ENCODE results near the gene CLEC16A. TPM values are rescaled to one million over a fixed set of nuclear protein-coding genes. Genes with fewer than 3 reads are reported as not detected.

CLEC16A gene
- total and polyA plus RNA-seq, 2 experiments from 2014 or later = 9.9 to 24.1 TPM

DNA sequence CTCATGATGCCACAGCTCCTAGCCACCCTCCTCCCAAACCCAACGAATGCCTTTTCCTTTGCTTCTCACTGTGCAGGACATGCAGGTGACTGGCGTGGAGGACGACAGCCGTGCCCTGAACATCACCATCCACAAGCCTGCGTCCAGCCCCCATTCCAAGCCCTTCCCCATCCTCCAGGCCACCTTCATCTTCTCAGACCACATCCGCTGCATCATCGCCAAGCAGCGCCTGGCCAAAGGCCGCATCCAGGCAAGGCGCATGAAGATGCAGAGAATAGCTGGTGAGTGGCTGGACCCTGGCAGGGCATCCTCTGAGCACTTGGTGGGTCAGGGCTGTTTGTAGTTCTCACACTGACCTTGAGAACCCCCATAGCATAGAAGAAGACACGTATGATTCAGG is 179.3 kb downstream of the CLEC16A start:
- H3K27me3 ChIP-seq (ENCODE audit: insufficient read depth) = no peaks in the 10 kb centered on the region
- no peak overlapping the region for H3K4me2 ChIP-seq
- no peak overlapping the region for H3K4me3 ChIP-seq
- Mint-ChIP-seq H3K36me3 (ENCODE audit: low read depth) (no peaks in the 10 kb centered on the region), H3K27me3 (ENCODE audit: insufficient read depth, low read depth, poor library complexity) (peaks cover 5% of the 10 kb centered on the region), H3K9me3 (no peaks in the 10 kb centered on the region), H3K27ac (no peak overlapping the region), H3K4me3 (no peak overlapping the region), H3K4me1 (0 out of 3 replicates have a peak, but pooled peaks cover under 1% of the 10 kb centered on the region)
- no peaks in the 10 kb centered on the region for H3K79me2 ChIP-seq (replicated peaks; ENCODE audit: insufficient read depth)
- ATAC-seq (no peak), DNase-seq (ENCODE audit: low spot score) (no peak)
- no peaks in the 10 kb centered on the region for H3K4me1 ChIP-seq (ENCODE audit: insufficient read depth)
- no peak overlapping the region for H2AFZ ChIP-seq
- no peaks in the 10 kb centered on the region for H3F3A ChIP-seq (replicated peaks; ENCODE audit: low read depth)
- no peak for TF ChIP-seq ZNF331 (CRISPR knock-in tag; IDR thresholded peaks at IDR 0.05; ENCODE audit: low read depth)
- TF ChIP-seq, protein P1, sequence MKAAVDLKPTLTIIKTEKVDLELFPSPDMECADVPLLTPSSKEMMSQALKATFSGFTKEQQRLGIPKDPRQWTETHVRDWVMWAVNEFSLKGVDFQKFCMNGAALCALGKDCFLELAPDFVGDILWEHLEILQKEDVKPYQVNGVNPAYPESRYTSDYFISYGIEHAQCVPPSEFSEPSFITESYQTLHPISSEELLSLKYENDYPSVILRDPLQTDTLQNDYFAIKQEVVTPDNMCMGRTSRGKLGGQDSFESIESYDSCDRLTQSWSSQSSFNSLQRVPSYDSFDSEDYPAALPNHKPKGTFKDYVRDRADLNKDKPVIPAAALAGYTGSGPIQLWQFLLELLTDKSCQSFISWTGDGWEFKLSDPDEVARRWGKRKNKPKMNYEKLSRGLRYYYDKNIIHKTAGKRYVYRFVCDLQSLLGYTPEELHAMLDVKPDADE (IDR thresholded peaks at IDR 0.05) = no peak
- TF ChIP-seq ZNF114 (CRISPR knock-in tag; IDR thresholded peaks at IDR 0.05) = no peak
- H4K20me1 ChIP-seq (replicated peaks; ENCODE audit: insufficient read depth) = no peaks in the 10 kb centered on the region
- H3K27ac ChIP-seq (ENCODE audit: low read depth) = no peak overlapping the region
- no peaks in the 10 kb centered on the region for H3K36me3 ChIP-seq (ENCODE audit: insufficient read depth)
- H3K9me2 ChIP-seq (ENCODE audit: insufficient read depth) = no peaks in the 10 kb centered on the region

DNA sequence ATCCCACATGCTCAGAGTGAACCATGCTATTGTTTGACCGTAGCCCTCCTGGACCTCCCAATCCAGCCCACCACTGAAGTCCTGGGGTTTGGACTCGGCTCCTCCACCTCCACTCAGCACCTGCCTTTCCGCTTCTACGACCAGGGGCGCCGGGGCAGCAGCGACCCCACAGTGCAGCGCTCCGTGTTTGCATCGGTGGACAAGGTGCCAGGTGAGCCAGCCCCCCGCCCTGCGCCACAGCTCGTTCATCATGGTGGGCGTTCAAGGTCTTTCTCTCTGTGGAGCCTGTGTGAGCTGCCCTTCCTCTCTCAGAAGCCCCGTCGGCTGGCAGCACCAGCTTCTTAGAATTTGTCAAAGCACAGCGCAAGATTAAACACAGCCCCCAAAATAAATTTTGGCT is 181.6 kb downstream of the CLEC16A start:
- Histone ChIP-seq H2AFZ (no peak overlapping the region), H3K27ac (ENCODE audit: low read depth) (no peak overlapping the region), H3K4me3 (no peak overlapping the region), H3K9me2 (ENCODE audit: insufficient read depth) (no peaks in the 10 kb centered on the region), H3K79me2 (replicated peaks; ENCODE audit: insufficient read depth) (no peaks in the 10 kb centered on the region), H4K20me1 (replicated peaks; ENCODE audit: insufficient read depth) (no peaks in the 10 kb centered on the region), H3K36me3 (ENCODE audit: insufficient read depth) (no peaks in the 10 kb centered on the region), H3K4me1 (ENCODE audit: insufficient read depth) (no peaks in the 10 kb centered on the region), H3K4me2 (no peak overlapping the region), H3K27me3 (ENCODE audit: insufficient read depth) (no peaks in the 10 kb centered on the region), H3F3A (replicated peaks; ENCODE audit: low read depth) (no peaks in the 10 kb centered on the region)
- Mint-ChIP-seq H3K27ac (no peak overlapping the region), H3K9me3 (no peaks in the 10 kb centered on the region), H3K36me3 (ENCODE audit: low read depth) (no peaks in the 10 kb centered on the region), H3K4me3 (no peak overlapping the region), H3K27me3 (ENCODE audit: insufficient read depth, low read depth, poor library complexity) (peaks cover 5% of the 10 kb centered on the region), H3K4me1 (0 out of 3 replicates have a peak, but pooled peaks cover 3% of the 10 kb centered on the region)
- TF ChIP-seq ZNF331 (CRISPR knock-in tag; IDR thresholded peaks at IDR 0.05; ENCODE audit: low read depth) (no peak), ZNF114 (CRISPR knock-in tag; IDR thresholded peaks at IDR 0.05) (no peak), NANOG (IDR thresholded peaks at IDR 0.05; ENCODE audit: borderline replicate concordance) (no peak), EZH2phosphoT487 (IDR thresholded peaks at IDR 0.05; ENCODE audit: unreplicated experiment) (no peak), JUNB (IDR thresholded peaks at IDR 0.05; ENCODE audit: unreplicated experiment) (no peak), CREB1 (CRISPR knock-in tag; IDR thresholded peaks at IDR 0.05; ENCODE audit: low read depth) (no peak)
- TF ChIP-seq, protein P1 (IDR thresholded peaks at IDR 0.05) = no peak
- TF ChIP-seq, protein P2, sequence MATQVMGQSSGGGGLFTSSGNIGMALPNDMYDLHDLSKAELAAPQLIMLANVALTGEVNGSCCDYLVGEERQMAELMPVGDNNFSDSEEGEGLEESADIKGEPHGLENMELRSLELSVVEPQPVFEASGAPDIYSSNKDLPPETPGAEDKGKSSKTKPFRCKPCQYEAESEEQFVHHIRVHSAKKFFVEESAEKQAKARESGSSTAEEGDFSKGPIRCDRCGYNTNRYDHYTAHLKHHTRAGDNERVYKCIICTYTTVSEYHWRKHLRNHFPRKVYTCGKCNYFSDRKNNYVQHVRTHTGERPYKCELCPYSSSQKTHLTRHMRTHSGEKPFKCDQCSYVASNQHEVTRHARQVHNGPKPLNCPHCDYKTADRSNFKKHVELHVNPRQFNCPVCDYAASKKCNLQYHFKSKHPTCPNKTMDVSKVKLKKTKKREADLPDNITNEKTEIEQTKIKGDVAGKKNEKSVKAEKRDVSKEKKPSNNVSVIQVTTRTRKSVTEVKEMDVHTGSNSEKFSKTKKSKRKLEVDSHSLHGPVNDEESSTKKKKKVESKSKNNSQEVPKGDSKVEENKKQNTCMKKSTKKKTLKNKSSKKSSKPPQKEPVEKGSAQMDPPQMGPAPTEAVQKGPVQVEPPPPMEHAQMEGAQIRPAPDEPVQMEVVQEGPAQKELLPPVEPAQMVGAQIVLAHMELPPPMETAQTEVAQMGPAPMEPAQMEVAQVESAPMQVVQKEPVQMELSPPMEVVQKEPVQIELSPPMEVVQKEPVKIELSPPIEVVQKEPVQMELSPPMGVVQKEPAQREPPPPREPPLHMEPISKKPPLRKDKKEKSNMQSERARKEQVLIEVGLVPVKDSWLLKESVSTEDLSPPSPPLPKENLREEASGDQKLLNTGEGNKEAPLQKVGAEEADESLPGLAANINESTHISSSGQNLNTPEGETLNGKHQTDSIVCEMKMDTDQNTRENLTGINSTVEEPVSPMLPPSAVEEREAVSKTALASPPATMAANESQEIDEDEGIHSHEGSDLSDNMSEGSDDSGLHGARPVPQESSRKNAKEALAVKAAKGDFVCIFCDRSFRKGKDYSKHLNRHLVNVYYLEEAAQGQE (IDR thresholded peaks at IDR 0.05; ENCODE audit: unreplicated experiment) = no peak
- ATAC-seq (no peak), DNase-seq (ENCODE audit: low spot score) (no peak)

Measured in GM23338 (cell line).